ENCODE measurements around the gene CD274. TPM values are rescaled to one million over a fixed set of nuclear protein-coding genes. Genes with fewer than 3 reads are reported as not detected.
A peak's percentile ranks its signal among the peaks of the same experiment; 100 is the strongest.

CD274 gene
- total and polyA plus RNA-seq, 4 experiments from 2014 or later: 7.9 to 23.0 (median 13.5) TPM

- POLR2A ChIA-PET (ENCODE audit: partially characterized antibody): interaction anchor here (1.0 kb wide), 1 partner anchor 760 kb away, joined by 3 read pairs; the partner anchor contains the start of gene PLPP6
- no peaks in the 10 kb centered on the region for H3K4me1 ChIP-seq (ENCODE audit: insufficient read depth, low read length)
- no peaks in the 10 kb centered on the region for H3K27me3 Mint-ChIP-seq
- peaks cover 0 to 21% (median 6%) of the 10 kb centered on the region in 4 donors for H3K4me1 Mint-ChIP-seq
- H3K27ac ChIP-seq (ENCODE audit: low read depth, low read length): no peak overlapping the region
- H3K9me3 Mint-ChIP-seq: no peaks in the 10 kb centered on the region
- no peaks in the 10 kb centered on the region for H3K9me3 ChIP-seq (ENCODE audit: control insufficient read depth in 1 of 2, low read length in 2 of 2)
- peaks cover 21 to 31% of the 10 kb centered on the region in 2 donors for H3K36me3 Mint-ChIP-seq
- H3K27ac Mint-ChIP-seq: no peak overlapping the region
- DNase-seq: no peak
- H3K36me3 ChIP-seq (ENCODE audit: insufficient read depth, low read length): no peaks in the 10 kb centered on the region
- CTCF ChIA-PET (ENCODE audit: partially characterized antibody): interaction anchor here (8.6 kb wide), 1 partner anchor 235 kb away, joined by 186 read pairs; the partner anchor contains the start of gene INSL6
- no peaks in the 10 kb centered on the region for H3K27me3 ChIP-seq (ENCODE audit: insufficient read depth, low read length)
- H3K4me3 ChIP-seq (ENCODE audit: low read length in 2 of 2): no peak overlapping the region
- no peak overlapping the region for H3K4me3 Mint-ChIP-seq
- intact Hi-C loops (cut with micrococcal nuclease): no loop called here
Measured at GRCh38 chr9:5422276-5422675, 28.1 kb upstream of the CD274 start.

GRCh38 chr9:5425006-5425628, 25.2 kb upstream of the CD274 start:
- Histone ChIP-seq H3K36me3 (ENCODE audit: insufficient read depth, low read length) (no peaks in the 10 kb centered on the region), H3K27ac (ENCODE audit: low read depth, low read length) (no peak overlapping the region), H3K4me3 (ENCODE audit: low read length in 2 of 2) (no peak overlapping the region), H3K27me3 (ENCODE audit: insufficient read depth, low read length) (no peaks in the 10 kb centered on the region), H3K9me3 (ENCODE audit: control insufficient read depth in 1 of 2, low read length in 2 of 2) (no peaks in the 10 kb centered on the region), H3K4me1 (ENCODE audit: insufficient read depth, low read length) (no peaks in the 10 kb centered on the region)
- Mint-ChIP-seq H3K27me3 (no peaks in the 10 kb centered on the region), H3K27ac (peak overlapping the region in 1 of 7 donors; percentile 56), H3K4me1 (peaks cover 3 to 12% (median 6%) of the 10 kb centered on the region in 4 donors), H3K36me3 (peaks cover 10 to 12% of the 10 kb centered on the region in 2 donors), H3K9me3 (no peaks in the 10 kb centered on the region), H3K4me3 (no peak overlapping the region)
- DNase-seq: peak in 4 of 5 donors; percentile 48 to 53 (median 50)
- ChIA-PET POLR2A (ENCODE audit: partially characterized antibody) (interaction anchor here (0.8 kb wide), 1 partner anchor 25 kb away, joined by 3 read pairs; the partner anchor contains the start of gene CD274), CTCF (ENCODE audit: partially characterized antibody) (interaction anchor here (0.7 to 8.6 kb wide), 27 partner anchors 9 to 666 kb away, joined by 3 to 186 read pairs (median 4); partner anchors contain the start of genes INSL6, PLGRKT and RLN2)
- intact Hi-C loops (cut with micrococcal nuclease): loop anchor here (1.0 kb wide), 5 partner anchors 12 to 663 kb away; partner anchors contain the start of gene PLGRKT

GRCh38 chr9:5427005-5427404, 23.3 kb upstream of the CD274 start:
- H3K9me3 Mint-ChIP-seq: no peaks in the 10 kb centered on the region
- ChIA-PET POLR2A (ENCODE audit: partially characterized antibody) (interaction anchor here (0.7 to 1.5 kb wide), 2 partner anchors 236 to 241 kb away, joined by 3 to 6 read pairs; partner anchors contain the start of gene INSL6), CTCF (ENCODE audit: partially characterized antibody) (interaction anchor here (1.0 to 8.6 kb wide), 6 partner anchors 8 to 240 kb away, joined by 3 to 186 read pairs (median 8); partner anchors contain the start of genes CD274, INSL6 and PLGRKT)
- Histone ChIP-seq H3K9me3 (ENCODE audit: control insufficient read depth in 1 of 2, low read length in 2 of 2) (no peaks in the 10 kb centered on the region), H3K4me1 (ENCODE audit: insufficient read depth, low read length) (no peaks in the 10 kb centered on the region), H3K27me3 (ENCODE audit: insufficient read depth, low read length) (no peaks in the 10 kb centered on the region), H3K27ac (ENCODE audit: low read depth, low read length) (no peak overlapping the region), H3K4me3 (ENCODE audit: low read length in 2 of 2) (no peak overlapping the region), H3K36me3 (ENCODE audit: insufficient read depth, low read length) (no peaks in the 10 kb centered on the region)
- no peak for DNase-seq
- H3K36me3 Mint-ChIP-seq: peaks cover 12 to 28% of the 10 kb centered on the region in 2 donors
- H3K4me1 Mint-ChIP-seq: peaks cover 3 to 5% (median 4%) of the 10 kb centered on the region in 4 donors
- peak overlapping the region in 3 of 7 donors; percentile 30 to 40 (median 37) for H3K27ac Mint-ChIP-seq
- intact Hi-C loops (cut with micrococcal nuclease): no loop called here
- no peaks in the 10 kb centered on the region for H3K27me3 Mint-ChIP-seq
- H3K4me3 Mint-ChIP-seq: no peak overlapping the region

GRCh38 chr9:5428172-5428571, 22.2 kb upstream of the CD274 start:
- H3K4me1 Mint-ChIP-seq: peaks cover 3 to 5% (median 4%) of the 10 kb centered on the region in 4 donors

GRCh38 chr9:5428794-5429528, 21.4 kb upstream of the CD274 start:
- Histone ChIP-seq H3K9me3 (ENCODE audit: control insufficient read depth in 1 of 2, low read length in 2 of 2) (no peaks in the 10 kb centered on the region), H3K27me3 (ENCODE audit: insufficient read depth, low read length) (no peaks in the 10 kb centered on the region), H3K4me1 (ENCODE audit: insufficient read depth, low read length) (no peaks in the 10 kb centered on the region), H3K27ac (ENCODE audit: low read depth, low read length) (no peak overlapping the region), H3K4me3 (ENCODE audit: low read length in 2 of 2) (no peak overlapping the region), H3K36me3 (ENCODE audit: insufficient read depth, low read length) (no peaks in the 10 kb centered on the region)
- Mint-ChIP-seq H3K9me3 (no peaks in the 10 kb centered on the region), H3K27me3 (no peaks in the 10 kb centered on the region), H3K27ac (peak overlapping the region in 5 of 7 donors; percentile 8 to 78 (median 59)), H3K4me3 (no peak overlapping the region), H3K36me3 (peaks cover 20 to 33% of the 10 kb centered on the region in 2 donors), H3K4me1 (peaks cover 3 to 5% (median 4%) of the 10 kb centered on the region in 4 donors)
- ChIA-PET CTCF (ENCODE audit: partially characterized antibody) (interaction anchor here (0.9 to 8.6 kb wide), 3 partner anchors 171 to 242 kb away, joined by 3 to 186 read pairs (median 4); partner anchors contain the start of gene INSL6), POLR2A (ENCODE audit: partially characterized antibody) (interaction anchor here (1.3 kb wide), 1 partner anchor 9 kb away, joined by 3 read pairs; the partner anchor contains the start of gene PLGRKT)
- no peak for DNase-seq
- intact Hi-C loops (cut with micrococcal nuclease): no loop called here

More at GRCh38 chr9:5428172-5428571, 22.2 kb upstream of the CD274 start:
- intact Hi-C loops (cut with micrococcal nuclease): no loop called here
- H3K4me3 ChIP-seq (ENCODE audit: low read length in 2 of 2): no peak overlapping the region
- no peak for DNase-seq
- no peak overlapping the region for H3K4me3 Mint-ChIP-seq
- POLR2A ChIA-PET (ENCODE audit: partially characterized antibody): interaction anchor here (1.3 kb wide), 1 partner anchor 10 kb away, joined by 3 read pairs; the partner anchor contains the start of gene PLGRKT
- no peaks in the 10 kb centered on the region for H3K9me3 ChIP-seq (ENCODE audit: control insufficient read depth in 1 of 2, low read length in 2 of 2)
- CTCF ChIA-PET (ENCODE audit: partially characterized antibody): interaction anchor here (1.3 to 8.6 kb wide), 2 partner anchors 173 to 241 kb away, joined by 4 to 186 read pairs; partner anchors contain the start of gene INSL6
- peaks cover 18 to 33% of the 10 kb centered on the region in 2 donors for H3K36me3 Mint-ChIP-seq
- no peaks in the 10 kb centered on the region for H3K27me3 Mint-ChIP-seq
- H3K4me1 ChIP-seq (ENCODE audit: insufficient read depth, low read length): no peaks in the 10 kb centered on the region
- H3K27ac Mint-ChIP-seq: peak overlapping the region in 2 of 7 donors; percentile 58 to 59
- H3K27me3 ChIP-seq (ENCODE audit: insufficient read depth, low read length): no peaks in the 10 kb centered on the region
- no peaks in the 10 kb centered on the region for H3K9me3 Mint-ChIP-seq
- H3K36me3 ChIP-seq (ENCODE audit: insufficient read depth, low read length): no peaks in the 10 kb centered on the region
- no peak overlapping the region for H3K27ac ChIP-seq (ENCODE audit: low read depth, low read length)

GRCh38 chr9:5429873-5430564, 20.3 kb upstream of the CD274 start:
- intact Hi-C loops (cut with micrococcal nuclease): loop anchor here (10.0 kb wide), 1 partner anchor 985 kb away; the partner anchor contains the start of gene UHRF2
- DNase-seq: no peak
- no peaks in the 10 kb centered on the region for H3K27me3 Mint-ChIP-seq
- no peak overlapping the region for H3K4me3 ChIP-seq (ENCODE audit: low read length in 2 of 2)
- no peaks in the 10 kb centered on the region for H3K4me1 ChIP-seq (ENCODE audit: insufficient read depth, low read length)
- no peak overlapping the region for H3K4me3 Mint-ChIP-seq
- peaks cover 21 to 35% of the 10 kb centered on the region in 2 donors for H3K36me3 Mint-ChIP-seq
- no peak overlapping the region for H3K27ac Mint-ChIP-seq
- H3K27me3 ChIP-seq (ENCODE audit: insufficient read depth, low read length): no peaks in the 10 kb centered on the region
- no peaks in the 10 kb centered on the region for H3K9me3 ChIP-seq (ENCODE audit: control insufficient read depth in 1 of 2, low read length in 2 of 2)
- CTCF ChIA-PET (ENCODE audit: partially characterized antibody): interaction anchor here (0.9 to 8.6 kb wide), 3 partner anchors 160 to 243 kb away, joined by 3 to 186 read pairs (median 4); partner anchors contain the start of gene INSL6
- POLR2A ChIA-PET (ENCODE audit: partially characterized antibody): no interaction called here
- peaks cover 2 to 4% (median 3%) of the 10 kb centered on the region in 4 donors for H3K4me1 Mint-ChIP-seq
- H3K36me3 ChIP-seq (ENCODE audit: insufficient read depth, low read length): no peaks in the 10 kb centered on the region
- no peak overlapping the region for H3K27ac ChIP-seq (ENCODE audit: low read depth, low read length)
- no peaks in the 10 kb centered on the region for H3K9me3 Mint-ChIP-seq
